HG02884 (cell line): ENCODE results near the gene KRT83.

Source experiments
- ATAC-seq: cut with Tn5 transposase; IDR thresholded peaks from one replicate; pipeline ENCODE4 v1.9.1; 2021; ENCODE audit warnings: mild to moderate bottlenecking, moderate library complexity; ENCODE audit not compliant: unreplicated experiment

The KRT83 gene

DNA sequence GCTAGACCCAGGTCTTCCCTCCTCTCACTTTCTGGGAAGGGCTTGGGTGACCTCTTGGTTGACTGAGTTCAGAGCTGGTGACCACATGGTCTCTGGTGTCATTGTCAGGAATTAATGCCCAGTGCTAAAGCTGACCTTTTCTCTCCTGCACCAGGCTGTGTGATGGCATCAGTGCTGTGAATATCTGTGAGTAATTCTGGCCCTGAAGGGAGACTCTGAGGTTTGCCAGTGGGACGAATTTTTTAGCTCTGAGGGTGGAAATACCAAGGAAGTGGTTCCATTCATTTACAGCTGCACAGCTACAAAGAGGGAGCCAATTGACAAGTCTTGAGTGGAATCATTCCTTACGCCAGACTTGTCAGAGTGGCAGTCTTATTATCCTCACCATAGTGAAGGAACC lies 53.0 kb downstream of the KRT83 start:
- ATAC-seq, result no peak

DNA sequence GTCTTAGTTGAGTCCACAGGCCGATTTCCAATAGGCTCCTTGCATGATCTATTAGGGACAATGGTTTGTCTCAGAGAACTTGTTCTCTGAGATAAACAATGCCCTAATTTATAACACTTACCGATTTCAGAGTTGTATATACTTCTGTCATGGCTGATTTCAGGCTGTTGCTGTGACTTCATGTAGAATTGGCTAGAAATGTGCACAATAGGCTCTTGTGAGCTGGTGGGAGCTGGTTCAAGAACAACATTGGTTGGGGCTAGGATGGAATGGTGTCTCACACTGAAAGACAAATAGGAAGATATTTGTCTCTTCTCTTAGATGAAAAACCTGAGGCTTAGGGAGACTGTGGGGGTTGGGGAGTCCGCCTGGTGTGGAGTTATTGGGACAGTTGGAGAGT lies 53.5 kb downstream of the KRT83 start:
- ATAC-seq, result no peak

DNA sequence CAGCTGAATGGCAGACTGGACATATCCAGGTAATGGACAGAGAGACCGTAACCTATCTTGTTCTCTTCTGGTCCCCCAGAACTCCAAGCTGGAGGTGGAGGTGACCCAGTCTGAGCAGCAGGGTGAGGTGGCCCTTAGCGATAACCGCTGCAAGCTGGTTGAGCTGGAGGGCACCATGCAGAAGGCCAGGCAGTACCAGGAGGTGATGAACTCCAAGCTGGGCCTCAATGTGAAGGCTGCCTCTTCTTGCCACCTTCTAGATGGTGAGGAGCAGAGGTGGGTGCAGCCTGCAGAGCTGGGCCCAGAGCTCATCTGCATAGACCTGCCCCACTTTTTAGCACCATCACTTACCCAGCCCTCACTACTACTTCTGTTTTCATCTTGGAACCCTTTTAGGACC lies 53.9 kb downstream of the KRT83 start:
- ATAC-seq, result no peak

DNA sequence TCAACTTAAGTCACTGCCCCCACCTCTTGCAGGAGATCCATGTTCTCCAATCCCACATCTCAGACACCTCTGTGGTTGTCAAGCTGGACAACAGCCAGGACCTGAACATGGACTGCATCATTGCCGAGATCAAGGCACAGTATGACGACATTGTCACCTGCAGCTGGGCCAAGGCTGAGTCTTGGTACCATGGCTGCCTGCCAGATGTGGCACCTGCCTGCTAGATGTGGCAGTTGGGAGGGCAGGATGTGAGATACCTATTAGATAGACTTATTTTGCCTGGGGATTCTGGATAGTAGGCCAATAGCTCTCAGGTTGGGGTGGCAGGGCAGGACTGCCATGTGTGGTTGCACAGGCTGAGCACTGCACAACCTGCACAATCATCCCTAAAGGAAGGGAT lies 54.7 kb downstream of the KRT83 start:
- ATAC-seq, result no peak

DNA sequence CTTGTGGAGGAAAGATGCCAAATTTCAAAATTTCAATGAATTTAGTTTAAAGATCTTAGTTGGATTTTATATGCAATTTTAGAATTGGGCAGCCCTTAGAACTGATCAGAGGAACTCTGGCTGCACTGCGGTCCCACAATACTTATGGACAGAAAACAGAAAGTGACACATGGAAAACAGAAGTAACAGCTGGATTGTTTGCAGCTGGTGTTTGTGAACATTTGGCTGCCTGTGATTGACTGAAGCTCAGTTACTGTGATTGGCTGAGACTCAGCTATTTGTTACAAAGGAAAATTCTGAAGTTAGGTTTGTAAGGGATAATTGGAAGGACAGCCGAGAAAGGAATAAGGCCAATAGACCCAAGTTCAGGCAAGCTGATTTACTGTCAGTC lies 56.8 kb downstream of the KRT83 start:
- ATAC-seq, result no peak
